ENCODE data around the gene NXNL2. TPM values are rescaled to one million over a fixed set of nuclear protein-coding genes. Genes with fewer than 3 reads are reported as not detected.

The NXNL2 gene
- total RNA-seq, 2 donors from 2014 or later, result not detected

DNA sequence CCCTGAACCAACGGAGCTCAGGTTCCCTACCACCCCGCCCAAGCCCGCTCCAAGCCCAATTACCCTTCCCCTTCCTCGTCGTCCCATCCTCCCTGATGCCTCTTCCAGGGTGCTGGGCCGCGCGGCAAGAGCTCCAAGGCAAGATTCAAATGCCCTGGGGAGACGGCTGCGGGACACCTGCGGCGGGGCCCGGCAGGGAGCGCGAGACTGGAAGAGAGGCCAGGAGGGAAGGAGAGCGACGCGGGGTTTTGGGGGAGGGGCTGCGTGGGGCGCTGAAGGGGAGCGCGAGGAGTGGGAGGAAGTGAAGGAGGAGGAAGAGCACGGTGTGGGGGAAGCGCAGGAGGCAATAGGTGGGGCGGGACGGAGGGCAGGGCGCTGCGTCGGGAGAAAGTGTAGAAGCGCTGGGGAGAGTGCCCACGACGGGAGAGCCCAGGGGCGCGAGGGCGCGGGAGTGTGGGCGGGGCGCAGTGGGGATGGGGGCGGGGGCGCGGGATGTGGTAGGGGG, 975 bp upstream of the NXNL2 start:
- Mint-ChIP-seq H3K9me3 (no peaks in the 10 kb centered on the region), H3K4me1 (peaks cover 11% of the 10 kb centered on the region), H3K27me3 (ENCODE audit: insufficient read depth) (peaks cover 91% of the 10 kb centered on the region), H3K27ac (no peak overlapping the region), H3K4me3 (peak overlapping the region; percentile 64), H3K36me3 (ENCODE audit: low read depth) (no peaks in the 10 kb centered on the region)
- Histone ChIP-seq H3K27me3 (ENCODE audit: control insufficient read depth, insufficient read depth, low read length, poor library complexity, severe bottlenecking) (peaks cover 85% of the 10 kb centered on the region), H3K4me1 (ENCODE audit: control insufficient read depth, insufficient read depth, low read length) (no peaks in the 10 kb centered on the region), H3K4me3 (ENCODE audit: low read length) (peak overlapping the region; percentile 73), H3K27ac (ENCODE audit: low read depth, low read length) (no peak overlapping the region), H3K36me3 (ENCODE audit: control insufficient read depth, insufficient read depth, low read length) (no peaks in the 10 kb centered on the region), H3K9ac (ENCODE audit: extremely low read depth, low read length, poor library complexity, severe bottlenecking) (no peak overlapping the region), H3K9me3 (ENCODE audit: control insufficient read depth, low read length) (no peaks in the 10 kb centered on the region)
- peak; percentile 86 for DNase-seq
- TF ChIP-seq, protein P1, sequence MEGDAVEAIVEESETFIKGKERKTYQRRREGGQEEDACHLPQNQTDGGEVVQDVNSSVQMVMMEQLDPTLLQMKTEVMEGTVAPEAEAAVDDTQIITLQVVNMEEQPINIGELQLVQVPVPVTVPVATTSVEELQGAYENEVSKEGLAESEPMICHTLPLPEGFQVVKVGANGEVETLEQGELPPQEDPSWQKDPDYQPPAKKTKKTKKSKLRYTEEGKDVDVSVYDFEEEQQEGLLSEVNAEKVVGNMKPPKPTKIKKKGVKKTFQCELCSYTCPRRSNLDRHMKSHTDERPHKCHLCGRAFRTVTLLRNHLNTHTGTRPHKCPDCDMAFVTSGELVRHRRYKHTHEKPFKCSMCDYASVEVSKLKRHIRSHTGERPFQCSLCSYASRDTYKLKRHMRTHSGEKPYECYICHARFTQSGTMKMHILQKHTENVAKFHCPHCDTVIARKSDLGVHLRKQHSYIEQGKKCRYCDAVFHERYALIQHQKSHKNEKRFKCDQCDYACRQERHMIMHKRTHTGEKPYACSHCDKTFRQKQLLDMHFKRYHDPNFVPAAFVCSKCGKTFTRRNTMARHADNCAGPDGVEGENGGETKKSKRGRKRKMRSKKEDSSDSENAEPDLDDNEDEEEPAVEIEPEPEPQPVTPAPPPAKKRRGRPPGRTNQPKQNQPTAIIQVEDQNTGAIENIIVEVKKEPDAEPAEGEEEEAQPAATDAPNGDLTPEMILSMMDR (conservative IDR thresholded peaks at IDR 0.05), result no peak
- WGBS, 2 experiments (ENCODE audit: insufficient coverage in 1 of 2, insufficient read length in 1 of 2), result 3 to 5% methylated on average over 22 to 39 of the region's 41 CpGs

DNA sequence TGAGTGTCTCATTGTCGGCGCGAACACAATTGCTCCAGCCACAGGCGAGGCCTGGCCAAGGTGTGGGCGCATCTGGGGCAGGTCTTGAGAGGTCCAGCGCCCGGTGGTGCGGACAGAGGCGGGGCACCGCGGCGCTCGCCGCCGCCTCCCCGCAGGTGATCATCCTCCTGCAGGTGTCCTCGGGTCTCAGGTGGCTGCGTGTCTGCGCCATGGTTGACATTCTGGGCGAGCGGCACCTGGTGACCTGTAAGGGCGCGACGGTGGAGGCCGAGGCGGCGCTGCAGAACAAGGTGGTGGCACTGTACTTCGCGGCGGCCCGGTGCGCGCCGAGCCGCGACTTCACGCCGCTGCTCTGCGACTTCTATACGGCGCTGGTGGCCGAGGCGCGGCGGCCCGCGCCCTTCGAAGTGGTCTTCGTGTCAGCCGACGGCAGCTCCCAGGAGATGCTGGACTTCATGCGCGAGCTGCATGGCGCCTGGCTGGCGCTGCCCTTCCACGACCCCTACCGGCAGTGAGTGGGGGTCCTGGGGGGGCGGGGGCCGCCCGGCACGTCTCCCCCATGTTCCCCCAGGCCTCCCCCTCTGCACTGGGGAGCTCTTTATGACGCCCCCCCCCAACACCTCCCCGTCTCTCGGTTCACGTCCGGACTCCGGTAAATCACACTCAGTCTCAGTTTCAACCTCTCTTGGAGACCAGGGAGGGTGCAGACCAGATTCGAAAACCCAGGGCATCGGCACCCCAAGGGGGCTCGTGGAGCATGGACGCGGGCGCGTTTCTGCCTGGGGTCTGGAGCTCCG, 446 bp downstream of the NXNL2 start:
- Mint-ChIP-seq H3K4me3 (peak overlapping the region; percentile 64), H3K36me3 (ENCODE audit: low read depth) (no peaks in the 10 kb centered on the region), H3K27me3 (ENCODE audit: insufficient read depth) (peaks cover 91% of the 10 kb centered on the region), H3K9me3 (no peaks in the 10 kb centered on the region), H3K4me1 (peaks cover 11% of the 10 kb centered on the region), H3K27ac (no peak overlapping the region)
- no peaks in the 10 kb centered on the region for H3K36me3 ChIP-seq (ENCODE audit: control insufficient read depth, insufficient read depth, low read length)
- no peak for DNase-seq
- H3K4me1 ChIP-seq (ENCODE audit: control insufficient read depth, insufficient read depth, low read length), result no peaks in the 10 kb centered on the region
- peak overlapping the region; percentile 76 for H3K4me3 ChIP-seq (ENCODE audit: low read length)
- no peaks in the 10 kb centered on the region for H3K9me3 ChIP-seq (ENCODE audit: control insufficient read depth, low read length)
- no peak overlapping the region for H3K27ac ChIP-seq (ENCODE audit: low read depth, low read length)
- peaks cover 85% of the 10 kb centered on the region for H3K27me3 ChIP-seq (ENCODE audit: control insufficient read depth, insufficient read depth, low read length, poor library complexity, severe bottlenecking)
- TF ChIP-seq, protein P1 (conservative IDR thresholded peaks at IDR 0.05), result peak; percentile 26
- 20 to 30% methylated on average over 12 to 75 of the region's 75 CpGs for WGBS, 2 experiments (ENCODE audit: insufficient coverage in 1 of 2, insufficient read length in 1 of 2)
- H3K9ac ChIP-seq (ENCODE audit: extremely low read depth, low read length, poor library complexity, severe bottlenecking), result no peak overlapping the region

DNA sequence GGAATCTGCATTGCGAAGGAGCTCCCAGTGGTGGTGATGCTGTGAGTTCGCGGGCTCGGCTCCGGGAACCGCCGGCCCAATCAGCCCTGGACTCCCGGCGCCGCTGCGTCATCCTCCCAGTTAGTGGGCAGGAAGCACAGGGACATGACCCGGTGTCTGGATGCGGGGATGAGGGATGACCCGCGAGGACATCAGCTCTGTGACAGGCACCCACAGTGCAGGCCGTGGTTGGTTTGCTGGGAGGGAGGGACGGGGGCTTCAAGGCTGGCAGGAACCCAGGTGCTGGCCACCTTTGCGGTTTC, 996 bp downstream of the NXNL2 start:
- Mint-ChIP-seq H3K9me3 (no peaks in the 10 kb centered on the region), H3K4me3 (peak overlapping the region; percentile 64), H3K4me1 (peaks cover 11% of the 10 kb centered on the region), H3K27me3 (ENCODE audit: insufficient read depth) (peaks cover 91% of the 10 kb centered on the region), H3K27ac (no peak overlapping the region), H3K36me3 (ENCODE audit: low read depth) (no peaks in the 10 kb centered on the region)
- H3K36me3 ChIP-seq (ENCODE audit: control insufficient read depth, insufficient read depth, low read length), result no peaks in the 10 kb centered on the region
- no peak overlapping the region for H3K4me3 ChIP-seq (ENCODE audit: low read length)
- no peaks in the 10 kb centered on the region for H3K9me3 ChIP-seq (ENCODE audit: control insufficient read depth, low read length)
- H3K27ac ChIP-seq (ENCODE audit: low read depth, low read length), result no peak overlapping the region
- no peaks in the 10 kb centered on the region for H3K4me1 ChIP-seq (ENCODE audit: control insufficient read depth, insufficient read depth, low read length)
- H3K27me3 ChIP-seq (ENCODE audit: control insufficient read depth, insufficient read depth, low read length, poor library complexity, severe bottlenecking), result peaks cover 85% of the 10 kb centered on the region
- TF ChIP-seq, protein P1 (conservative IDR thresholded peaks at IDR 0.05), result no peak
- H3K9ac ChIP-seq (ENCODE audit: extremely low read depth, low read length, poor library complexity, severe bottlenecking), result no peak overlapping the region
- 95% methylated on average over 18 of the region's 18 CpGs; no CpG with 5 or more reads in 1 of the 2 experiments for WGBS, 2 experiments (ENCODE audit: insufficient coverage in 1 of 2, insufficient read length in 1 of 2)
- DNase-seq, result peak; percentile 62
